Measurements from ENCODE around the gene DMRTA1. TPM values are rescaled to one million over a fixed set of nuclear protein-coding genes. Genes with fewer than 3 reads are reported as not detected.

The DMRTA1 gene
- total and polyA plus RNA-seq, 2 donors (not counting 3 experiments of a cell fraction or from before 2014, with no cell fraction given): 0.19 to 2.1 TPM

DNA sequence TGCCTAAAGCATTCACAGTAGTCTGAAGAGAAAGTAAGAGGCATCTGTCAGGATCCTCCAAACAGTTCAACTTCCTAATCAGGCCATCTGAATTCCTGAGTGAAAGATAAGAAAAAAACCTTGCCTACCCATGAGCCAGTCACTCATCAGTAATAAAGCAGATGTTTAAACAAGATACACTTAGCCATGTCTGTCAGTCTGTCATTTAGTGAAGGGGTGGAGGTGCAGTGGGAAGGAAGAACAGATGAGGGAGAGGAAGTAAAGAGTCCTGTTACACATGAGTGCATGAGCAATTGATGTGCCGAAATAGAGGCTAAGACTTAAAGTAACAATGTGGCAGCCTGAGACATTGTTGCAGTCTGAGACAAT is 29.9 kb upstream of the DMRTA1 start:
- ChIA-PET CTCF (interaction anchor here (1.0 to 3.7 kb wide), 4 partner anchors 35 to 172 kb away, joined by 4 to 26 read pairs (median 6); no protein-coding TSS in a partner anchor), POLR2A (no interaction called here)
- peak overlapping the region in 1 of 3 experiments; percentile 33 for H3K4me3 ChIP-seq (replicated peaks in 1 of 3; ENCODE audit: insufficient read depth in 1 of 3, low read depth in 1 of 3, low read length in 3 of 3)
- no peaks in the 10 kb centered on the region for H3K9me3 ChIP-seq (replicated peaks; ENCODE audit: control insufficient read depth, insufficient read depth, low read length)
- no peaks in the 10 kb centered on the region for H3K27me3 ChIP-seq (ENCODE audit: control insufficient read depth in 2 of 2, insufficient read depth in 2 of 2, low read length in 2 of 2)
- peak; percentile 75 for DNase-seq (ENCODE audit: low read depth, low spot score)
- H3K4me2 ChIP-seq (ENCODE audit: insufficient read depth, low read length): peak overlapping the region; percentile 92
- H3K27ac ChIP-seq (ENCODE audit: insufficient read depth, low read depth, low read length): peak overlapping the region; percentile 80
- intact Hi-C loops (cut with micrococcal nuclease) (loop anchor here (1.0 to 10.0 kb wide), 3 partner anchors 30 to 272 kb away; partner anchors contain the start of gene DMRTA1), dilution Hi-C loops (cut with MboI; ENCODE audit: extremely low pct_ligation_motif_present, low sequenced_read_pairs) (no loop called here)
- H4K20me1 ChIP-seq (replicated peaks; ENCODE audit: control insufficient read depth, extremely low read depth, insufficient read depth, low read length): no peaks in the 10 kb centered on the region
- FAIRE-seq: peak; percentile 90
- peak overlapping the region; percentile 61 for H3K9ac ChIP-seq (replicated peaks; ENCODE audit: extremely low read depth, insufficient read depth, low read length)
- BruUV-seq (replicated peaks): no TSS peak
- TF ChIP-seq, protein P1, sequence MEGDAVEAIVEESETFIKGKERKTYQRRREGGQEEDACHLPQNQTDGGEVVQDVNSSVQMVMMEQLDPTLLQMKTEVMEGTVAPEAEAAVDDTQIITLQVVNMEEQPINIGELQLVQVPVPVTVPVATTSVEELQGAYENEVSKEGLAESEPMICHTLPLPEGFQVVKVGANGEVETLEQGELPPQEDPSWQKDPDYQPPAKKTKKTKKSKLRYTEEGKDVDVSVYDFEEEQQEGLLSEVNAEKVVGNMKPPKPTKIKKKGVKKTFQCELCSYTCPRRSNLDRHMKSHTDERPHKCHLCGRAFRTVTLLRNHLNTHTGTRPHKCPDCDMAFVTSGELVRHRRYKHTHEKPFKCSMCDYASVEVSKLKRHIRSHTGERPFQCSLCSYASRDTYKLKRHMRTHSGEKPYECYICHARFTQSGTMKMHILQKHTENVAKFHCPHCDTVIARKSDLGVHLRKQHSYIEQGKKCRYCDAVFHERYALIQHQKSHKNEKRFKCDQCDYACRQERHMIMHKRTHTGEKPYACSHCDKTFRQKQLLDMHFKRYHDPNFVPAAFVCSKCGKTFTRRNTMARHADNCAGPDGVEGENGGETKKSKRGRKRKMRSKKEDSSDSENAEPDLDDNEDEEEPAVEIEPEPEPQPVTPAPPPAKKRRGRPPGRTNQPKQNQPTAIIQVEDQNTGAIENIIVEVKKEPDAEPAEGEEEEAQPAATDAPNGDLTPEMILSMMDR (IDR thresholded peaks at IDR 0.05; ENCODE audit: extremely low read depth in 1 of 2, insufficient read depth in 1 of 2, low read depth in 1 of 2, low read length in 2 of 2): no peak
- TF ChIP-seq EZH2 (IDR thresholded peaks at IDR 0.05; ENCODE audit: borderline replicate concordance, low read depth, low read length, severe bottlenecking) (no peak), POLR2AphosphoS5 (IDR thresholded peaks at IDR 0.05; ENCODE audit: insufficient read depth, low read depth, low read length) (peak; percentile 68), FOS (IDR thresholded peaks at IDR 0.05; ENCODE audit: borderline replicate concordance, insufficient read depth, low read length) (peak; percentile 7), MYC (IDR thresholded peaks at IDR 0.05; ENCODE audit: low read depth, low read length) (no peak), POLR2A (IDR thresholded peaks at IDR 0.05; ENCODE audit: low read depth, low read length) (no peak), JUN (IDR thresholded peaks at IDR 0.05; ENCODE audit: borderline replicate concordance, insufficient read depth, insufficient read length, low read depth) (no peak), GATA2 (IDR thresholded peaks at IDR 0.05; ENCODE audit: insufficient read depth, insufficient read length, low read depth, low read length) (peak; percentile 97)
- TF ChIP-seq, protein P2, sequence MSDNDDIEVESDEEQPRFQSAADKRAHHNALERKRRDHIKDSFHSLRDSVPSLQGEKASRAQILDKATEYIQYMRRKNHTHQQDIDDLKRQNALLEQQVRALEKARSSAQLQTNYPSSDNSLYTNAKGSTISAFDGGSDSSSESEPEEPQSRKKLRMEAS (IDR thresholded peaks at IDR 0.05; ENCODE audit: insufficient read depth, insufficient read length): no peak
- no peaks in the 10 kb centered on the region for H3K9me1 ChIP-seq (replicated peaks; ENCODE audit: control insufficient read depth, extremely low read depth, insufficient read depth, low read length)
- H2AFZ ChIP-seq (ENCODE audit: low read depth, low read length): peak overlapping the region; percentile 90
- no peaks in the 10 kb centered on the region for H3K36me3 ChIP-seq (ENCODE audit: control insufficient read depth in 2 of 2, extremely low read depth in 1 of 2, insufficient read depth in 2 of 2, low read length in 2 of 2)
- H3K79me2 ChIP-seq (ENCODE audit: control insufficient read depth, insufficient read depth, low read length): no peaks in the 10 kb centered on the region
- H3K4me1 ChIP-seq (ENCODE audit: control insufficient read depth, extremely low read depth, insufficient read depth, low read length): peaks cover 29% of the 10 kb centered on the region

Data from endothelial cell of umbilical vein (primary cell).